ENCODE data around the gene PXN.

DNA sequence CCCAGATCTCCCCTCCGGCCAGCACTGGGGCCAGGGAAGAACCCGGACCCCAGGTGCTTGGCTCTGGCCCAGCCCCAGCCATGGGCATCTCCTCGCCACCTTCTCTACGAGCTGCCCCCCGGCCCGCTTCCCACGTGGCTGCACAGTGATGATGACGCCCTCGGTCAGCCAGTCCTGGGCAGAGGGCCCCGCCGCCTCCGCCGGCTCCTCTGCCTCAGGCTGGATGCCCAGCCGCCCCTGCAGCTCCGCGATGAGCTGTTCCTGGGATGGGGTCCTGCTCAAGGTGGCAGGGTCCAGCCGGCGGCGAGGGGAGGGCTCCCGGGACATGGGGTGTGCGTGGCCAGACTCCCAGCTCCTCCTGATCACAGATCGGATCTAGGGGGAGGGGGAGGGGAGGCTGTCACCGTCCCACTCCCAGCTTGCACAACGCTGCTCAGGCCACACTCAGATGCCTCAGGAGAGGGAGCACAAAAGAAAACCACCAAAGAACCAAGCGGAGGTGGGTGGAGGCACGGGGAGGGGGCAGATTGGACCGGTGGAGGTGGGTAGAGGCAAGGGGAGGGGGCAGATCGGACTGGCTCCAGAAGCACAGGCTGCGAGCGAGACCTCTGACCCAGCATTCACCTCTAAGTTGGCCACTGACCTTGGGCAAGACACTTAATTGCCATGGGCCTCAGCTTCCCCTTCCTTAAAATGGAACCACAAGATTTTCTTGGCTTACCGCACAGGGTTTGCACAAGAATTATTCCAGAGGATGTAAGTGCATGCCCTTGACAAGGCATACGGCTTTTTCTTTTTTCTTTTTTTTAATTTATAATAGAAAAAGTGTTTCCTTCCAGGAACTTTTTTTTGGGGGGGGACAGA is 48.6 kb downstream of the PXN start:
- TF ChIP-seq CTCF (IDR thresholded peaks at IDR 0.05), result no peak
- no peak for TF ChIP-seq POLR2A (IDR thresholded peaks at IDR 0.05)

Data from body of pancreas (tissue), 4 donors.